NCI-H748 treated with DMSO at 0.1 percent for 48 hours (cell line): Measurements from ENCODE around the gene CCDC30.
"Not testable (repeated sequence)": the region's sequence is repeated elsewhere in the genome, so short reads cannot be mapped to it uniquely, and the experiment has no call there.

Source experiments
- DNase-seq: peaks from one replicate; lab custom pipeline; 2025; lab: John Stamatoyannopoulos, UW

CCDC30 gene

GRCh38 chr1:42529724-42530181, 66.7 kb downstream of the CCDC30 start:
- DNase-seq = no peak

- DNase-seq = no peak
These were observed 68.0 kb downstream of the CCDC30 start for GRCh38 chr1:42531043-42531442.

GRCh38 chr1:42533101-42533863, 70.2 kb downstream of the CCDC30 start:
- DNase-seq = no peak

GRCh38 chr1:42541104-42541503, 78.0 kb downstream of the CCDC30 start:
- no peak for DNase-seq

- DNase-seq = no peak
These were observed 88.1 kb downstream of the CCDC30 start for GRCh38 chr1:42551180-42551579.

GRCh38 chr1:42551590-42551989, 88.5 kb downstream of the CCDC30 start:
- no peak for DNase-seq

- DNase-seq = no peak
These were observed 89.5 kb downstream of the CCDC30 start for GRCh38 chr1:42552636-42553035.

- no peak for DNase-seq
These were observed 94.3 kb downstream of the CCDC30 start for GRCh38 chr1:42557230-42557851.

- no peak for DNase-seq
These were observed 104.0 kb downstream of the CCDC30 start for GRCh38 chr1:42567038-42567437.

GRCh38 chr1:42576935-42577334, 113.8 kb downstream of the CCDC30 start:
- DNase-seq = no peak

- no peak for DNase-seq
These were observed 122.9 kb downstream of the CCDC30 start for GRCh38 chr1:42586016-42586415.

- no peak for DNase-seq
These were observed 124.7 kb downstream of the CCDC30 start for GRCh38 chr1:42587753-42588152.

GRCh38 chr1:42592811-42593210, 129.7 kb downstream of the CCDC30 start:
- no peak for DNase-seq

GRCh38 chr1:42593486-42594100, 130.5 kb downstream of the CCDC30 start:
- no peak for DNase-seq

- DNase-seq = no peak
These were observed 138.4 kb downstream of the CCDC30 start for GRCh38 chr1:42601472-42601871.

GRCh38 chr1:42613803-42614131, 150.7 kb downstream of the CCDC30 start:
- no peak for DNase-seq

- no peak for DNase-seq
These were observed 155.8 kb downstream of the CCDC30 start for GRCh38 chr1:42618866-42619265.

- no peak for DNase-seq
These were observed 157.2 kb downstream of the CCDC30 start for GRCh38 chr1:42620307-42620706.

- DNase-seq = not testable (repeated sequence)
These were observed 158.1 kb downstream of the CCDC30 start for GRCh38 chr1:42621180-42621579.

- DNase-seq = not testable (repeated sequence)
These were observed 164.1 kb downstream of the CCDC30 start for GRCh38 chr1:42627205-42627604.

- no peak for DNase-seq
These were observed 176.0 kb downstream of the CCDC30 start for GRCh38 chr1:42639116-42639515.

GRCh38 chr1:42646056-42646455, 183.0 kb downstream of the CCDC30 start:
- DNase-seq = no peak

GRCh38 chr1:42657201-42657600, 194.1 kb downstream of the CCDC30 start:
- DNase-seq = peak; percentile 88
